GM19328 (cell line): ENCODE measurements around the gene PRSS21.

Experiments used
- ATAC-seq: cut with Tn5 transposase; IDR thresholded peaks from one replicate; pipeline ENCODE4 v1.9.1; 2021; ENCODE audit warnings: mild to moderate bottlenecking, moderate library complexity; ENCODE audit not compliant: unreplicated experiment

The PRSS21 gene

GRCh38 chr16:2825049-2825742 lies 8.2 kb downstream of the PRSS21 start:
- ATAC-seq = no peak

GRCh38 chr16:2825906-2826305 lies 8.9 kb downstream of the PRSS21 start:
- no peak for ATAC-seq

- no peak for ATAC-seq
Measured at GRCh38 chr16:2826591-2827373, 9.7 kb downstream of the PRSS21 start.

GRCh38 chr16:2827374-2827791 lies 10.3 kb downstream of the PRSS21 start:
- ATAC-seq = no peak

GRCh38 chr16:2827831-2828520 lies 10.9 kb downstream of the PRSS21 start:
- no peak for ATAC-seq

GRCh38 chr16:2828521-2828840 lies 11.4 kb downstream of the PRSS21 start:
- ATAC-seq = no peak

- ATAC-seq = no peak
Measured at GRCh38 chr16:2828876-2829430, 11.9 kb downstream of the PRSS21 start.

- ATAC-seq = no peak
Measured at GRCh38 chr16:2829501-2830354, 12.7 kb downstream of the PRSS21 start, which contains the start of gene ZG16B. TSS of gene ZG16B (plus strand) at chr16:2830303. CDS start at chr16:2830442, 139 bp downstream.

GRCh38 chr16:2830355-2830695 lies 13.3 kb downstream of the PRSS21 start:
- no peak for ATAC-seq

- ATAC-seq = no peak
Measured at GRCh38 chr16:2831203-2831602, 14.2 kb downstream of the PRSS21 start.

- ATAC-seq = no peak
Measured at GRCh38 chr16:2833776-2834175, 16.7 kb downstream of the PRSS21 start.

GRCh38 chr16:2834968-2835367 lies 17.9 kb downstream of the PRSS21 start:
- no peak for ATAC-seq

GRCh38 chr16:2835638-2836493 lies 18.8 kb downstream of the PRSS21 start:
- ATAC-seq = no peak

GRCh38 chr16:2836646-2837508 lies 19.8 kb downstream of the PRSS21 start:
- no peak for ATAC-seq

- ATAC-seq = no peak
Measured at GRCh38 chr16:2838928-2839327, 21.9 kb downstream of the PRSS21 start.

GRCh38 chr16:2839650-2840450 lies 22.8 kb downstream of the PRSS21 start:
- no peak for ATAC-seq

GRCh38 chr16:2840914-2841313 lies 23.9 kb downstream of the PRSS21 start:
- ATAC-seq = no peak
